ENCODE measurements around the gene GPC6. TPM values are rescaled to one million over a fixed set of nuclear protein-coding genes. Genes with fewer than 3 reads are reported as not detected.
A peak's percentile ranks its signal among the peaks of the same experiment; 100 is the strongest.

The GPC6 gene
- total and polyA plus RNA-seq, 4 donors: 5.0 to 37.4 (median 18.9) TPM

GRCh38 chr13:93851236-93851635 is 624.6 kb downstream of the GPC6 start:
- no peaks in the 10 kb centered on the region for H3K36me3 ChIP-seq (ENCODE audit: control insufficient read depth in 1 of 2, insufficient read depth in 2 of 2, low read length in 1 of 2)
- intact Hi-C loops (cut with DNase I): no loop called here
- 34 to 36% methylated on average over 2 of the region's 2 CpGs for WGBS, 2 donors
- H3K4me3 ChIP-seq (ENCODE audit: low read length in 2 of 2): no peak overlapping the region
- H3K27ac ChIP-seq (ENCODE audit: low read depth in 1 of 2, low read length in 2 of 2): no peak overlapping the region
- H3K9me3 ChIP-seq (ENCODE audit: control insufficient read depth, low read length): no peaks in the 10 kb centered on the region
- no peak for DNase-seq
- H3K27me3 ChIP-seq (ENCODE audit: control insufficient read depth in 1 of 2, insufficient read depth in 2 of 2, low read length in 1 of 2): no peaks in the 10 kb centered on the region
- no peak for ATAC-seq (ENCODE audit: low FRiP score)
- no peaks in the 10 kb centered on the region for H3K4me1 ChIP-seq (ENCODE audit: control insufficient read depth in 1 of 2, insufficient read depth in 2 of 2, low read length in 2 of 2)

GRCh38 chr13:93853912-93854311 is 627.3 kb downstream of the GPC6 start:
- 88 to 95% methylated on average over 5 of the region's 5 CpGs for WGBS, 2 donors
- DNase-seq: no peak
- intact Hi-C loops (cut with DNase I): no loop called here
- no peak for ATAC-seq (ENCODE audit: low FRiP score)
- Histone ChIP-seq H3K27ac (ENCODE audit: low read depth in 1 of 2, low read length in 2 of 2) (no peak overlapping the region), H3K4me3 (ENCODE audit: low read length in 2 of 2) (no peak overlapping the region), H3K36me3 (ENCODE audit: control insufficient read depth in 1 of 2, insufficient read depth in 2 of 2, low read length in 1 of 2) (no peaks in the 10 kb centered on the region), H3K9me3 (ENCODE audit: control insufficient read depth, low read length) (no peaks in the 10 kb centered on the region), H3K4me1 (ENCODE audit: control insufficient read depth in 1 of 2, insufficient read depth in 2 of 2, low read length in 2 of 2) (no peaks in the 10 kb centered on the region), H3K27me3 (ENCODE audit: control insufficient read depth in 1 of 2, insufficient read depth in 2 of 2, low read length in 1 of 2) (no peaks in the 10 kb centered on the region)

GRCh38 chr13:93857126-93857525 is 630.5 kb downstream of the GPC6 start:
- ATAC-seq (ENCODE audit: low FRiP score) (no peak), DNase-seq (no peak)
- intact Hi-C loops (cut with DNase I): no loop called here
- Histone ChIP-seq H3K27me3 (ENCODE audit: control insufficient read depth in 1 of 2, insufficient read depth in 2 of 2, low read length in 1 of 2) (no peaks in the 10 kb centered on the region), H3K4me3 (ENCODE audit: low read length in 2 of 2) (no peak overlapping the region), H3K27ac (ENCODE audit: low read depth in 1 of 2, low read length in 2 of 2) (no peak overlapping the region), H3K9me3 (ENCODE audit: control insufficient read depth, low read length) (no peaks in the 10 kb centered on the region), H3K4me1 (ENCODE audit: control insufficient read depth in 1 of 2, insufficient read depth in 2 of 2, low read length in 2 of 2) (no peaks in the 10 kb centered on the region), H3K36me3 (ENCODE audit: control insufficient read depth in 1 of 2, insufficient read depth in 2 of 2, low read length in 1 of 2) (no peaks in the 10 kb centered on the region)

- intact Hi-C loops (cut with DNase I): no loop called here
- no peaks in the 10 kb centered on the region for H3K9me3 ChIP-seq (ENCODE audit: control insufficient read depth, low read length)
- no peaks in the 10 kb centered on the region for H3K4me1 ChIP-seq (ENCODE audit: control insufficient read depth in 1 of 2, insufficient read depth in 2 of 2, low read length in 2 of 2)
- DNase-seq (no peak), ATAC-seq (ENCODE audit: low FRiP score) (no peak)
- H3K36me3 ChIP-seq (ENCODE audit: control insufficient read depth in 1 of 2, insufficient read depth in 2 of 2, low read length in 1 of 2): no peaks in the 10 kb centered on the region
- no peak overlapping the region for H3K27ac ChIP-seq (ENCODE audit: low read depth in 1 of 2, low read length in 2 of 2)
- 73 to 86% methylated on average over 2 of the region's 2 CpGs for WGBS, 2 donors
- H3K4me3 ChIP-seq (ENCODE audit: low read length in 2 of 2): no peak overlapping the region
- no peaks in the 10 kb centered on the region for H3K27me3 ChIP-seq (ENCODE audit: control insufficient read depth in 1 of 2, insufficient read depth in 2 of 2, low read length in 1 of 2)
These were observed 633.1 kb downstream of the GPC6 start for GRCh38 chr13:93859716-93860115.

GRCh38 chr13:93861818-93862217 is 635.2 kb downstream of the GPC6 start:
- Histone ChIP-seq H3K9me3 (ENCODE audit: control insufficient read depth, low read length) (no peaks in the 10 kb centered on the region), H3K27ac (ENCODE audit: low read depth in 1 of 2, low read length in 2 of 2) (no peak overlapping the region), H3K4me1 (ENCODE audit: control insufficient read depth in 1 of 2, insufficient read depth in 2 of 2, low read length in 2 of 2) (no peaks in the 10 kb centered on the region), H3K27me3 (ENCODE audit: control insufficient read depth in 1 of 2, insufficient read depth in 2 of 2, low read length in 1 of 2) (no peaks in the 10 kb centered on the region), H3K4me3 (ENCODE audit: low read length in 2 of 2) (no peak overlapping the region), H3K36me3 (ENCODE audit: control insufficient read depth in 1 of 2, insufficient read depth in 2 of 2, low read length in 1 of 2) (no peaks in the 10 kb centered on the region)
- intact Hi-C loops (cut with DNase I): no loop called here
- 57 to 69% methylated on average over 4 of the region's 4 CpGs for WGBS, 2 donors
- DNase-seq (peak in 1 of 2 donors; percentile 36), ATAC-seq (ENCODE audit: low FRiP score) (peak; percentile 73)

GRCh38 chr13:93862259-93862658 is 635.7 kb downstream of the GPC6 start:
- H3K9me3 ChIP-seq (ENCODE audit: control insufficient read depth, low read length): no peaks in the 10 kb centered on the region
- H3K27ac ChIP-seq (ENCODE audit: low read depth in 1 of 2, low read length in 2 of 2): no peak overlapping the region
- H3K4me3 ChIP-seq (ENCODE audit: low read length in 2 of 2): no peak overlapping the region
- peak; percentile 38 for ATAC-seq (ENCODE audit: low FRiP score)
- no peaks in the 10 kb centered on the region for H3K4me1 ChIP-seq (ENCODE audit: control insufficient read depth in 1 of 2, insufficient read depth in 2 of 2, low read length in 2 of 2)
- intact Hi-C loops (cut with DNase I): no loop called here
- WGBS, 2 donors: 80 to 86% methylated on average over 2 of the region's 2 CpGs
- H3K27me3 ChIP-seq (ENCODE audit: control insufficient read depth in 1 of 2, insufficient read depth in 2 of 2, low read length in 1 of 2): no peaks in the 10 kb centered on the region
- DNase-seq: no peak
- no peaks in the 10 kb centered on the region for H3K36me3 ChIP-seq (ENCODE audit: control insufficient read depth in 1 of 2, insufficient read depth in 2 of 2, low read length in 1 of 2)

GRCh38 chr13:93865235-93865634 is 638.6 kb downstream of the GPC6 start:
- H3K4me3 ChIP-seq (ENCODE audit: low read length in 2 of 2): no peak overlapping the region
- ATAC-seq (ENCODE audit: low FRiP score) (no peak), DNase-seq (no peak)
- 83 to 90% methylated on average over 3 of the region's 3 CpGs for WGBS, 2 donors
- H3K4me1 ChIP-seq (ENCODE audit: control insufficient read depth in 1 of 2, insufficient read depth in 2 of 2, low read length in 2 of 2): no peaks in the 10 kb centered on the region
- no peaks in the 10 kb centered on the region for H3K27me3 ChIP-seq (ENCODE audit: control insufficient read depth in 1 of 2, insufficient read depth in 2 of 2, low read length in 1 of 2)
- H3K9me3 ChIP-seq (ENCODE audit: control insufficient read depth, low read length): no peaks in the 10 kb centered on the region
- intact Hi-C loops (cut with DNase I): no loop called here
- no peaks in the 10 kb centered on the region for H3K36me3 ChIP-seq (ENCODE audit: control insufficient read depth in 1 of 2, insufficient read depth in 2 of 2, low read length in 1 of 2)
- no peak overlapping the region for H3K27ac ChIP-seq (ENCODE audit: low read depth in 1 of 2, low read length in 2 of 2)

GRCh38 chr13:93867481-93867880 is 640.9 kb downstream of the GPC6 start:
- no peak overlapping the region for H3K4me3 ChIP-seq (ENCODE audit: low read length in 2 of 2)
- no peaks in the 10 kb centered on the region for H3K9me3 ChIP-seq (ENCODE audit: control insufficient read depth, low read length)
- H3K36me3 ChIP-seq (ENCODE audit: control insufficient read depth in 1 of 2, insufficient read depth in 2 of 2, low read length in 1 of 2): no peaks in the 10 kb centered on the region
- no peak overlapping the region for H3K27ac ChIP-seq (ENCODE audit: low read depth in 1 of 2, low read length in 2 of 2)
- H3K4me1 ChIP-seq (ENCODE audit: control insufficient read depth in 1 of 2, insufficient read depth in 2 of 2, low read length in 2 of 2): no peaks in the 10 kb centered on the region
- DNase-seq (no peak), ATAC-seq (ENCODE audit: low FRiP score) (no peak)
- intact Hi-C loops (cut with DNase I): no loop called here
- H3K27me3 ChIP-seq (ENCODE audit: control insufficient read depth in 1 of 2, insufficient read depth in 2 of 2, low read length in 1 of 2): no peaks in the 10 kb centered on the region
- WGBS, 2 donors: 95 to 96% methylated on average over 3 of the region's 3 CpGs

GRCh38 chr13:93872376-93872775 is 645.8 kb downstream of the GPC6 start:
- no peaks in the 10 kb centered on the region for H3K4me1 ChIP-seq (ENCODE audit: control insufficient read depth in 1 of 2, insufficient read depth in 2 of 2, low read length in 2 of 2)
- WGBS, 2 donors: 58 to 64% methylated on average over 2 of the region's 2 CpGs
- H3K36me3 ChIP-seq (ENCODE audit: control insufficient read depth in 1 of 2, insufficient read depth in 2 of 2, low read length in 1 of 2): no peaks in the 10 kb centered on the region
- H3K27me3 ChIP-seq (ENCODE audit: control insufficient read depth in 1 of 2, insufficient read depth in 2 of 2, low read length in 1 of 2): no peaks in the 10 kb centered on the region
- no peak for ATAC-seq (ENCODE audit: low FRiP score)
- intact Hi-C loops (cut with DNase I): no loop called here
- H3K27ac ChIP-seq (ENCODE audit: low read depth in 1 of 2, low read length in 2 of 2): no peak overlapping the region
- H3K4me3 ChIP-seq (ENCODE audit: low read length in 2 of 2): no peak overlapping the region
- H3K9me3 ChIP-seq (ENCODE audit: control insufficient read depth, low read length): no peaks in the 10 kb centered on the region
- no peak for DNase-seq
